ENCODE measurements around the gene ESRRG. TPM values are rescaled to one million over a fixed set of nuclear protein-coding genes. Genes with fewer than 3 reads are reported as not detected.

Gene ESRRG
- total RNA-seq, 2 experiments from 2014 or later: not detected

GRCh38 chr1:216523043-216523442 is 200.2 kb downstream of the ESRRG start:
- no peak overlapping the region for H3K4me3 Mint-ChIP-seq
- ATAC-seq (no peak), DNase-seq (no peak)
- H3K36me3 Mint-ChIP-seq (ENCODE audit: low read depth): no peaks in the 10 kb centered on the region
- no peaks in the 10 kb centered on the region for H3K4me1 Mint-ChIP-seq
- CTCF ChIA-PET: no interaction called here
- no peaks in the 10 kb centered on the region for H3K27me3 Mint-ChIP-seq
- POLR2A ChIA-PET: no interaction called here
- H3K27ac Mint-ChIP-seq: no peak overlapping the region
- intact Hi-C loops (cut with DNase I, micrococcal nuclease): no loop called here
- H3K9me3 Mint-ChIP-seq (ENCODE audit: low read depth): peaks cover 9% of the 10 kb centered on the region

- DNase-seq: no peak
- intact Hi-C loops (cut with DNase I, micrococcal nuclease): no loop called here
- no peak for ATAC-seq
- no peaks in the 10 kb centered on the region for H3K27me3 Mint-ChIP-seq
- no peak overlapping the region for H3K27ac Mint-ChIP-seq
- no peak overlapping the region for H3K4me3 Mint-ChIP-seq
- no peaks in the 10 kb centered on the region for H3K36me3 Mint-ChIP-seq (ENCODE audit: low read depth)
- peaks cover 6% of the 10 kb centered on the region for H3K9me3 Mint-ChIP-seq (ENCODE audit: low read depth)
- ChIA-PET CTCF (no interaction called here), POLR2A (no interaction called here)
- no peaks in the 10 kb centered on the region for H3K4me1 Mint-ChIP-seq
These were observed 201.8 kb downstream of the ESRRG start for GRCh38 chr1:216521477-216521876.

GRCh38 chr1:216518844-216519627 is 204.2 kb downstream of the ESRRG start:
- Mint-ChIP-seq H3K4me3 (no peak overlapping the region), H3K27ac (no peak overlapping the region), H3K36me3 (ENCODE audit: low read depth) (no peaks in the 10 kb centered on the region), H3K27me3 (no peaks in the 10 kb centered on the region), H3K4me1 (no peaks in the 10 kb centered on the region), H3K9me3 (ENCODE audit: low read depth) (peaks cover 3% of the 10 kb centered on the region)
- ChIA-PET POLR2A (no interaction called here), CTCF (no interaction called here)
- DNase-seq (no peak), ATAC-seq (no peak)
- intact Hi-C loops (cut with DNase I, micrococcal nuclease): no loop called here

GRCh38 chr1:216502528-216503162 is 220.6 kb downstream of the ESRRG start:
- Mint-ChIP-seq H3K36me3 (ENCODE audit: low read depth) (no peaks in the 10 kb centered on the region), H3K27me3 (no peaks in the 10 kb centered on the region), H3K27ac (no peak overlapping the region), H3K9me3 (ENCODE audit: low read depth) (peaks cover 2% of the 10 kb centered on the region), H3K4me1 (no peaks in the 10 kb centered on the region), H3K4me3 (no peak overlapping the region)
- DNase-seq: no peak
- intact Hi-C loops (cut with DNase I, micrococcal nuclease): no loop called here
- CTCF ChIA-PET: no interaction called here
- ATAC-seq: no peak
- POLR2A ChIA-PET: no interaction called here

GRCh38 chr1:216500273-216500967 is 222.8 kb downstream of the ESRRG start:
- Mint-ChIP-seq H3K4me1 (no peaks in the 10 kb centered on the region), H3K27ac (no peak overlapping the region), H3K27me3 (no peaks in the 10 kb centered on the region), H3K4me3 (no peak overlapping the region), H3K36me3 (ENCODE audit: low read depth) (no peaks in the 10 kb centered on the region), H3K9me3 (ENCODE audit: low read depth) (peaks cover 6% of the 10 kb centered on the region)
- ChIA-PET CTCF (no interaction called here), POLR2A (no interaction called here)
- DNase-seq: no peak
- intact Hi-C loops (cut with DNase I, micrococcal nuclease): no loop called here
- no peak for ATAC-seq

GRCh38 chr1:216499581-216500272 is 223.5 kb downstream of the ESRRG start:
- no peak for DNase-seq
- Mint-ChIP-seq H3K4me1 (no peaks in the 10 kb centered on the region), H3K27ac (no peak overlapping the region), H3K27me3 (no peaks in the 10 kb centered on the region), H3K9me3 (ENCODE audit: low read depth) (peaks cover 6% of the 10 kb centered on the region), H3K36me3 (ENCODE audit: low read depth) (no peaks in the 10 kb centered on the region), H3K4me3 (no peak overlapping the region)
- POLR2A ChIA-PET: no interaction called here
- CTCF ChIA-PET: no interaction called here
- ATAC-seq: no peak
- intact Hi-C loops (cut with DNase I, micrococcal nuclease): loop anchor here in 1 of 2 experiments (1.0 kb wide), 1 partner anchor 38 kb away; no protein-coding TSS in a partner anchor

- Mint-ChIP-seq H3K9me3 (ENCODE audit: low read depth) (peaks cover 10% of the 10 kb centered on the region), H3K4me3 (no peak overlapping the region), H3K27me3 (no peaks in the 10 kb centered on the region), H3K27ac (no peak overlapping the region), H3K4me1 (no peaks in the 10 kb centered on the region), H3K36me3 (ENCODE audit: low read depth) (no peaks in the 10 kb centered on the region)
- ChIA-PET CTCF (no interaction called here), POLR2A (no interaction called here)
- intact Hi-C loops (cut with DNase I, micrococcal nuclease): no loop called here
- DNase-seq (no peak), ATAC-seq (no peak)
These were observed 225.0 kb downstream of the ESRRG start for GRCh38 chr1:216498277-216498676.

- H3K4me3 Mint-ChIP-seq: no peak overlapping the region
- intact Hi-C loops (cut with DNase I, micrococcal nuclease): no loop called here
- H3K27ac Mint-ChIP-seq: no peak overlapping the region
- H3K4me1 Mint-ChIP-seq: no peaks in the 10 kb centered on the region
- no peaks in the 10 kb centered on the region for H3K27me3 Mint-ChIP-seq
- ATAC-seq: no peak
- peaks cover 13% of the 10 kb centered on the region for H3K9me3 Mint-ChIP-seq (ENCODE audit: low read depth)
- CTCF ChIA-PET: no interaction called here
- H3K36me3 Mint-ChIP-seq (ENCODE audit: low read depth): no peaks in the 10 kb centered on the region
- POLR2A ChIA-PET: no interaction called here
- no peak for DNase-seq
These were observed 238.2 kb downstream of the ESRRG start for GRCh38 chr1:216485042-216485441.

- Mint-ChIP-seq H3K36me3 (ENCODE audit: low read depth) (no peaks in the 10 kb centered on the region), H3K9me3 (ENCODE audit: low read depth) (peaks cover 13% of the 10 kb centered on the region), H3K27me3 (no peaks in the 10 kb centered on the region), H3K27ac (no peak overlapping the region), H3K4me3 (no peak overlapping the region), H3K4me1 (no peaks in the 10 kb centered on the region)
- POLR2A ChIA-PET: no interaction called here
- DNase-seq (no peak), ATAC-seq (no peak)
- intact Hi-C loops (cut with DNase I, micrococcal nuclease): no loop called here
- CTCF ChIA-PET: no interaction called here
These were observed 239.4 kb downstream of the ESRRG start for GRCh38 chr1:216483672-216484401.

- POLR2A ChIA-PET: no interaction called here
These were observed 240.6 kb downstream of the ESRRG start for GRCh38 chr1:216482620-216483019.

GRCh38 chr1:216478238-216478637 is 245.0 kb downstream of the ESRRG start:
- DNase-seq: no peak
- no peak overlapping the region for H3K27ac Mint-ChIP-seq
- POLR2A ChIA-PET: no interaction called here
- H3K27me3 Mint-ChIP-seq: no peaks in the 10 kb centered on the region
- H3K9me3 Mint-ChIP-seq (ENCODE audit: low read depth): peaks cover 12% of the 10 kb centered on the region
- no peak for ATAC-seq
- H3K36me3 Mint-ChIP-seq (ENCODE audit: low read depth): no peaks in the 10 kb centered on the region
- intact Hi-C loops (cut with DNase I, micrococcal nuclease): no loop called here
- no peak overlapping the region for H3K4me3 Mint-ChIP-seq
- H3K4me1 Mint-ChIP-seq: no peaks in the 10 kb centered on the region
- CTCF ChIA-PET: no interaction called here

More at GRCh38 chr1:216482620-216483019, 240.6 kb downstream of the ESRRG start:
- Mint-ChIP-seq H3K27ac (no peak overlapping the region), H3K27me3 (no peaks in the 10 kb centered on the region), H3K9me3 (ENCODE audit: low read depth) (peaks cover 13% of the 10 kb centered on the region), H3K4me1 (no peaks in the 10 kb centered on the region), H3K4me3 (no peak overlapping the region), H3K36me3 (ENCODE audit: low read depth) (no peaks in the 10 kb centered on the region)
- intact Hi-C loops (cut with DNase I, micrococcal nuclease): no loop called here
- CTCF ChIA-PET: no interaction called here
- ATAC-seq (no peak), DNase-seq (no peak)

Measured in activated CD4-positive, alpha-beta T cell treated with anti-CD3 and anti-CD28 coated beads for 36 hours (primary cell).